Measurements from ENCODE around the gene CRYBG1.

Gene CRYBG1, protein sequence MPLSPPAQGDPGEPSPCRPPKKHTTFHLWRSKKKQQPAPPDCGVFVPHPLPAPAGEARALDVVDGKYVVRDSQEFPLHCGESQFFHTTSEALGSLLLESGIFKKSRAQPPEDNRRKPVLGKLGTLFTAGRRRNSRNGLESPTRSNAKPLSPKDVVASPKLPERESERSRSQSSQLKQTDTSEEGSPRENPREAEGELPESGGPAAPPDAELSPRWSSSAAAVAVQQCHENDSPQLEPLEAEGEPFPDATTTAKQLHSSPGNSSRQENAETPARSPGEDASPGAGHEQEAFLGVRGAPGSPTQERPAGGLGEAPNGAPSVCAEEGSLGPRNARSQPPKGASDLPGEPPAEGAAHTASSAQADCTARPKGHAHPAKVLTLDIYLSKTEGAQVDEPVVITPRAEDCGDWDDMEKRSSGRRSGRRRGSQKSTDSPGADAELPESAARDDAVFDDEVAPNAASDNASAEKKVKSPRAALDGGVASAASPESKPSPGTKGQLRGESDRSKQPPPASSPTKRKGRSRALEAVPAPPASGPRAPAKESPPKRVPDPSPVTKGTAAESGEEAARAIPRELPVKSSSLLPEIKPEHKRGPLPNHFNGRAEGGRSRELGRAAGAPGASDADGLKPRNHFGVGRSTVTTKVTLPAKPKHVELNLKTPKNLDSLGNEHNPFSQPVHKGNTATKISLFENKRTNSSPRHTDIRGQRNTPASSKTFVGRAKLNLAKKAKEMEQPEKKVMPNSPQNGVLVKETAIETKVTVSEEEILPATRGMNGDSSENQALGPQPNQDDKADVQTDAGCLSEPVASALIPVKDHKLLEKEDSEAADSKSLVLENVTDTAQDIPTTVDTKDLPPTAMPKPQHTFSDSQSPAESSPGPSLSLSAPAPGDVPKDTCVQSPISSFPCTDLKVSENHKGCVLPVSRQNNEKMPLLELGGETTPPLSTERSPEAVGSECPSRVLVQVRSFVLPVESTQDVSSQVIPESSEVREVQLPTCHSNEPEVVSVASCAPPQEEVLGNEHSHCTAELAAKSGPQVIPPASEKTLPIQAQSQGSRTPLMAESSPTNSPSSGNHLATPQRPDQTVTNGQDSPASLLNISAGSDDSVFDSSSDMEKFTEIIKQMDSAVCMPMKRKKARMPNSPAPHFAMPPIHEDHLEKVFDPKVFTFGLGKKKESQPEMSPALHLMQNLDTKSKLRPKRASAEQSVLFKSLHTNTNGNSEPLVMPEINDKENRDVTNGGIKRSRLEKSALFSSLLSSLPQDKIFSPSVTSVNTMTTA (N-terminal part only)

DNA sequence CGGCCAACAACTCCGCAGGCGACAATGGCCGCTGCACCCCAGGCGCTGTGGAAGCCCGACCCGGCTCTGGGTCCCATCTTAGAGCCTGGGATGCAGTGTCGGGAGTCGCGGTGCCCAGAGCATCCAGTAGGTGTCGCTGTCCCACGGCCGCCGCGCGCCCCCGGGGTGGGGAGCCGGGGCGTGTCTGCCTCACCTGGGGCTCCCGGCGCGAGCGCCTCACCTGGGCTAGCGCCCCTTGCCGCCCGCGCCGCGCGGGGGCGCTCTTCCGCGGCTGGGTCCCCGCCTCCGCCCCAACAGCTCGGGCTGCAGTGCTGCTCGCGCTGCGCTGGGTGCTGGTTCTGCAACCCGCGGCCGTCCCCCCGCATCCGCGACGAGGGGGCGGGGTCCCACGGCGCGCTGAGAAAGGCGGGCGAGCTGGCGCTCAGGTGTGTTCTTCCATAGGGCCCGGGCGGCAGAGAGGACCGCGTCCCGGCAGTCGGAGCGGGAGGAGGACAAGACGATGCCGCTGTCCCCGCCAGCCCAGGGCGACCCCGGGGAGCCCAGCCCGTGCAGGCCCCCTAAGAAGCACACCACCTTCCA lies at the start of gene CRYBG1:
TSS of gene CRYBG1 (plus strand) at position 308 of the 579 bp plus-strand sequence. CDS start at position 500, 192 bp downstream.
- DNase-seq (ENCODE audit: low read depth) = no peak

DNA sequence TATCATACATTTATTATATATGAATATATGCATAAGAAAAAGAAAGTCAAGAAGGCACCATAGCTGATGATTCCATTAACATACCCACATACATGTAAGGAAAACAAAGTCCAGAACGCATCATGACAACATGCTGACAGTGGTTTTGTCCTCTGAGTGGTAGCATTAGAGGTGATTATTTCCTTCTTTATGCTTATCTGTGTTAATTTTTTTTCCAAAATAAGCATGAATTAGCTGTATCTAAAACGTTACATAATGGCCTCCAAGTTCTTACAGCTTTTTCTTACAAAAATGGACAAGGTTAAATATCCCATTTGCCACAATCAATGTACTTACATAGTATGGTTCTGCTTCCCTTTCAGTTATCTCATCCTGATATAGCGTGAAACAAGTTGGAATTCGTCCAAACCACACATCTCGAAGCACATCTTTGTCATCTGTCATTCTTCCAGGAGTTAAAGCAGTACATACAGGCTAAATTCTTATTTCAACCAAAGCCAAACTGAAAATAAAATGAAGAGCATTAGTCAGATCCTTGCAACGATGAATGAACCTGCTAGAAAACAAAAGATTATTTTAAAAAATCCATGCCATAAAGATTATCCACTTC lies 44.6 kb upstream of the CRYBG1 start:
- DNase-seq (ENCODE audit: low read depth) = no peak

DNA sequence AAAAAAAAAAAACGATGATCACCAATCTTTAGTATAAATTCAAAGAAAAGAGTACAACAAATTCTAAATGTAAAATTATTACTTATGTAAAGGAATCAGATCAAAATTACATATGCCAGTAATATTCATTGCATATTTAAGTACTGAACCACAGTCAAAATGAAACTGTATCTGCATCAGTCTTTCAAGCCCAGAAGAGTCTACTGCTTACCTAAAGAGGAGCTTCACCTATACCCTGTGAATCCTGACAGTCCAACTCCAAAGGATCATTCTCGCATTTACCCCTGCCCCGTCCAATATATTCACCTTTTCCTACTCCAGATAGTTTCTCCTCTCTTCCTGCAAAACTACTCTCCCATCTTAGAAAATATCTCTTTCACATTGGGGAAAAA lies 44.1 kb upstream of the CRYBG1 start:
- no peak for DNase-seq (ENCODE audit: low read depth)

DNA sequence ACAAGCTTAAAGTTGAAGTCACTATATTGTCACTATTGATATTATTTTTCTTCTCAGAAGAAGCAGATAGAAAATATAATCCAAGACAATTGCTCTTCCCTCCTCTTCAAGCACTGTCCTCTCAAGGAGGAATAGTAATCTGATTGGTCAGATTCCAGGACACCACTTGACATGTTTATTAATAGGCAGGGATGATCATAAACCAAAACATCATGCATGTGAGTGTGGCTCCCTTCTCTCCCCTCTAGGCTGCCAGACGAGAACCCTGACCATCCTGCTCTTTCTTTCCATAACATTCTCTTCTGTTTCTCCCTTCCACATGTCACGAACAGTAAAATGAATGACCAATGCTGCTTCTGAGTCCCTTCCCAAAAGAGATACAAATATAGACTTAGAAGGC lies 42.5 kb upstream of the CRYBG1 start:
- no peak for DNase-seq (ENCODE audit: low read depth)

DNA sequence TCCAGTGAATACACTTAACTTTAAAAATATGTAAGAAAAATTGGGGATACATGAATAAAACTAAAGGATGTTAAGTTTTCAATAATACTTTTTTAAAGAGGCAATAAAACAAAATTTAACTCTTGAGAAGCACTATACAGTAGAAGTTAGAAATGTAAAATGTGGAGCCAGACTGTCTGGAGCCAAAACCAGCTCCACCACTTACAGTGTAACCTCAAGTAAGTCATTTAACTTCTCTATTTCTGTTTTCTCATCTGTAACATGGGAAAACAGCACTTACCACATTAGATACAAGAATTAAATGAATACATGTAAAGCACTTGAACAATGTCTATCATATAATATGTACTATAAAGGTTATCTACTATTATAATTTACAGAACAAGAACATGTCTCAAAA lies 41.7 kb upstream of the CRYBG1 start:
- no peak for DNase-seq (ENCODE audit: low read depth)

DNA sequence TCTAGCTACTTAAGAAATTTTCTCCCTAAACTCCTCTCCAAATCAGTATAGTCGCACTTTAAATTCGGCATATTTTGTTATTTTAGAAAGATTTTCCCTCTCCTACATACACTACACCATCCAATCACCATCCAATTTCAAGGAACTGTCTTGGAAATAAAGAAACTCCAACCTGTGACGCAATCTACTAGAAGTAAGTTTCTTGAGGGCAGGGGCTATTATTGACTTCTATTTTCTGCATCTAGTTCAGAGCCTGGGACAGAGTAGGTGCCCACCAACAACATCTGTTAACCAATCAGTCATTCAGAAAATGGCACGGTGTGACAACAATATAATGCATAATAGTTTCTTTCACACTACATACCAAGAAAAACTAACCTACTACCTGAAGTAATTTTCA lies 38.6 kb upstream of the CRYBG1 start:
- no peak for DNase-seq (ENCODE audit: low read depth)

DNA sequence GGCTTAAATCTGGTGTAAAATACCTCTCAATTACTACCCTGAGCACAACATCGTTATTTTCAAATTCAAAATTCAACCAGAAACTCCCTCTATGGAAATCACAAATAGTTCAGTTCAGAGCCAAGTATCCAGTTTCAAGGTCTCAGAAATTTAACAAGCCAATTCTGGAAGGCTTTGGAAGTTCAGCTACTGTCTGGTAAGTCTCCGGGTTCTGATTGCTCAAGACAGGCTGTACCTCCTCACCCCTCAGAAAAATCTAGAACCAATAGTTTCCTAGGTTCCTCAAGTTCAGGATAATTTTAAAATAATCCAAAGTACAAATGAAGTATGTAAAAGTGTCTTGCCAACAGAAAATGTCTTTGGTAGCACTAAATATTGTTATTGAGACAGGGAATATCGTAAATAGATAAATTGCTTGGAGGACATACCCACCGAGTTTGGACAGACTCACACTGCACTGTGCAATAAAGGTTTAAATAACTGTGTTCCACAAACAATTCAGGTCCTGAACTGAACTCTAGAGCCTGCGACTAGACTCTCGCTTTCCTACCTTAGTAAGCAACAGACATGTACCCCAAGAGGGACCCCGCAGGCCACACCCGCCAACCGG lies 35.7 kb upstream of the CRYBG1 start:
- no peak for DNase-seq (ENCODE audit: low read depth)

DNA sequence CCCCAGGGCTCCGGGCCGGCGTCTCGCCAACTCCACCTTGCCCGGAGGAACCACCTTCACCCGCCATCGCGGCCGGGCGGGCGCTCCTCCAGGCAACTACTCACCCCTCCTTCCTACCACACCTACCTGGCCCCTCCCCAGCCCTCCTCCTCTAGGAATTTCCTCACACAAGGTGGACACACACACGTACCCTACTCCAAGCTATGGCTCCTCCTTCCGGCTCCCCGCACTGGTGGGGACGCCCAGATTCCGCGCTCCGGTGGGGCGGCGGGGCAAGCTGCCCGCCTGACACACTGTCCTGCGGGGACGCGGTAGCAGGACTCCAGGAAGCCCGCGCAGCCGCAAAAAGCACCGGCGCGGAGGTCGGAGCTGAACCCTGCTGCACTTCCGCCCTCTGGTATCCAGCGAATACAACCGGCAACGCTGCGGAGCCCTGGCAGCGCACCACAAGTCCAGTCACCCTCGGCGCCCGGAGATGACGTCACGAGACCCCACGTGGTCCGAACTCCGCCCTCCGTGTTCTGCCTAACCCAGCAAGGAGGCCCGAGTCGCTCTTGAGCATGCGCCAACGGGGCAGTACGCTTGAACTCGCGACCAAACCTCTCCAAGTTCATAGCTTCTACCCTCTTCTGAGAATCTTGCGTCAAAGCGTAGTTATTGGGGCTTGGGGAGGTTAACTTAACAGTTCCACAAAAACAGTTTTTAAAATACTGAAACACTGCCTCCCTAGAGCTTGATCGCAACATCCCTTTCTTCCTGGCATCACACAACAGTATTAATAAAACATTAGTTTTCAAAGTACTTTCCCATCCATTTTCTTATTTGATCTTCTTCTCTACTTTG lies 35.0 kb upstream of the CRYBG1 start, which contains the start of gene ATG5:
TSS of gene ATG5 (minus strand) at position 425 of the 843 bp plus-strand sequence. CDS start 9,552 bp downstream, outside the sequence.
- DNase-seq (ENCODE audit: low read depth) = peak; percentile 97

DNA sequence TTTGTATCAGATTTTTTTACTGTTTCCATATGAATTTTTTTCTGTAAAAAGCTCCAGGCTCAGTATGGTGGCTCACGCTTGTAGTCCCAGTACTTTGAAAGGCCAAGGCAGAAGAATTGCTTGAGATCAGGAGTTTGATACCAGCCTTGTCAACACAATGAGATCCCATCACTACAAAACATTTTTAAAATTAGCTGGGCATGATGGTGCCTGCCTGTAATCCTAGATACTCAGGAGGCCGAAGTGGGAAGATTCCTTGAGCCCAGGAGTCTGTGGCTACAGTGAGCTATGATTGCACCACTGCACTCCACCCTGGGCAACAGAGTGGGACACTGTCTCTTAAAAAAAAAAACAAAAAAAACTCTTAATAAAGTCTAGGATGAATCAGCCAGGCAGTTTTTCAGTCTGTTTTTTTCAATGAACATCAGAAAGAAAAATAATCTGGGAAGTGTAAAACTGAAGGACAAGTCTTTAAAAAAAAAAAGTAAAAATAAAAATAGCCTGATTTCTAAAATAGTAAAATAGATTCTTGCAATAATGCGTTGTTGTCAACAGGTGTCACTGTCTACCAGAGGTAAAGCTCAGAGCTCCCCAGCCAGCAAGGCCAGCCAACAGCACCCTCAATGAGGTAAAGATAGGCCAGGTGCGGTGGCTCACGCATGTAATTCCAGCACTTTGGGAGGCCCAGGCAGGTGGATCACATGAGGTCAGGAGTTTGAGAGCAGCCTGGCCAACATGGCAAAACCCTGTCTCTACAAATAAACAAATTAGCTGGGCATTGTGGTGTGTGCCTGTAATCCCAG lies 25.7 kb upstream of the CRYBG1 start:
- DNase-seq (ENCODE audit: low read depth) = no peak

DNA sequence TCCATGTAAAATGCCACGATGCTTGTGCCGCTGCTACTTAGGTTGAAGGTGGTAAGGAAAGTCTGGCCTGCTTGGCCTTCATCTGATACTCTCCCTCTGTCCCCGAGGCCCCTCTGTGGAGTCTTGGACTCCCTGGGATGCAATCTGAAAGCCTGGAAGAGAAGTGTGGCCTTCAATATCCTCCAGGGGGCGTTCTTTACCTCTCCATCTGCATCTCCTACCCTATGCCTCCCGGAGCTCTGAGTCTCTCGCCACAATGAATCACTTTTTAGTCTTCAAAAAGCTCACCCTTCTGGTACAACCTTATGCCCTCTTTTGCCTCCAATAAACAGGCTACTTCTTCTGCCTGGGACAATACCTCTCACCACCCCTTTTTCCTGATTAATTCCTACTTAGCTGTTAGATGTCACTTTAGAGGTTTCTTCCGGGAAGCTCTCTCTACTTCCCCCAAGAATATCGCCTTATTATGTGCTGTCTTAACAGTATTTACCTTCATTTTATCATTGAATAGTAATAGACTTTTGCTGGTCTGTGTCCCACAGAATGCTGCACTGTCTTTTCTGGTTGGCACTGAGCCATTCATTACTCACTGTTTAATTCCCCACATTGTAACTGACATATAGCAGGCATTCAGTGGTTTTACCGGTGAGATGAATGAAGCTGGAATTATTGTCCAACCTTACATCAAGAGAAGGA lies 21.0 kb upstream of the CRYBG1 start:
- DNase-seq (ENCODE audit: low read depth) = peak; percentile 44

DNA sequence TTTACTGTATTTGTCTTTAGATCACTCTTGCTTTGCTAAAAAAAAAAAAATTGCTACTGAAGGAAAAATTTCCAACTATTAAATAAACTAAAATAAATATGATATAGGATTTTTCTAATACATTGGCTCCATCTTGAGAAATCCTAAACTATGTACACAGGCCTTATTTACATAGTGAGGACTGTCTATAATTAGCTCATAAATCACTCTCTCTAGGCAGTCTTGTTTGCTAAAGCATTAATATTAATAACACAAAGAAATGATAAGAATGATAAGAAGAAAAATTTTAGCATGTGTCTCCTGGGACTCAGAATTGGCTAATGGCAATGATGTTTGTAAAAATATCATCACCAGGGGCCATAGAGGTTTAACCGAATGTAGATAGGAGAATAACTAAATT lies 13.3 kb upstream of the CRYBG1 start:
- no peak for DNase-seq (ENCODE audit: low read depth)

DNA sequence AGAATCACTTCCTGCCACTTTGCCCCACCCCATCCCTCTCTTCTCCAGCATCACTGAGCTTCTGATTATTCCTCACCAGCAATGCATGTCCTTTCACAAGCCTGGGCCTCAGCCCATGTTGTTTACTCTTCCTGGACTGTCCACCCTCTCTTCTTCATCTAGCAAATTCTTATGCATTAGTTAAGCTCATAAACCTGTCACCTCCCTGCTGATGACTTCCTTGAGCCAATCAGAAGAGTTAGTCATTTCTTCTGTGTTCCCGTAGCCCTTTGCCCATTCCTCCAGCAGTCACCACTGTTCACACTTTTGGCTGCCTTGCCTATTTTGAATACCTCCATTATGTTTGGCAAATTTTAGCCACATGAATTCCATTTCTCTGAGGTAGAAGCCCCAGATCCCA lies 4.1 kb upstream of the CRYBG1 start:
- DNase-seq (ENCODE audit: low read depth) = peak; percentile 24

DNA sequence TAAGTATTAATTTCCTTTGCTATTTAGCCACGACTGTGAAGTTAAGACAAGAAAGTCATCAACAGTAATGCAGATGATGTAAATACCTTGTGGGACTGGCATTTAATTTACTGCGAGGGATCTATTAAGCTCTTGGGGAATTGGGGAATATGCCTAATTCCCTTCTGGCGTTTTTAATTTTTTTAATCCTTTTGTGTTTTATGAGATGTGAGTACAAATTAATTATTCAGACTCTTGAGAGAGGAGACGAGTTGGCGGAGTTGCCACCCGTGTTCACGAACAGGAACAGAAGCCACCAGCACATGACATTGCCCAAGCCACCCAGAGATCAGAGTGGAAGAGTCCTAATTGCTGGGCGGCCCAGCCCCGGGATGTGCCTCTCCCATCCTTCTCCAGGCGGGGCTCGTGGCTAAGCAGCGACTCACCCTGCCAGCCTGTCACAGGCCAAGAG lies 533 bp upstream of the CRYBG1 start:
- DNase-seq (ENCODE audit: low read depth) = no peak

DNA sequence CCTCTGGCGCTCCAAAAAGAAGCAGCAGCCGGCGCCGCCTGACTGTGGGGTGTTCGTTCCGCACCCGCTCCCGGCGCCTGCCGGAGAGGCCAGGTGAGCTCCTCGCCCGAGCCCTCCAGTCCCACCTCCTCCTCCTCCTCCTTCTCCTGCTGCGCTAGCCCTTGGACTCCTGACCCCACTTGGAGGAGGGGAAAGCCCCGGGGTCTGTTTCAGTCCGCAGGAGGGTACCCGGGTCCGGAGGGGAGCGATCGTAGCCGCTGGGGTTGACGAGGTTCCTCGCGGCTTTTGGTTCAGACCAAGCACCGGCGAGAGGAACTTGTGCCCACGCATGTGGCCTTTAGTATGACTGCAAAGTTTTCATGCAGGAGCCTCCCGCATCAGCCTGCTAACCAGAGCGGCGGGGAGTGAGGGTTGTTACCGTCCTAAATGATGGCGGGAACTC lies 493 bp downstream of the CRYBG1 start:
- DNase-seq (ENCODE audit: low read depth) = no peak

DNA sequence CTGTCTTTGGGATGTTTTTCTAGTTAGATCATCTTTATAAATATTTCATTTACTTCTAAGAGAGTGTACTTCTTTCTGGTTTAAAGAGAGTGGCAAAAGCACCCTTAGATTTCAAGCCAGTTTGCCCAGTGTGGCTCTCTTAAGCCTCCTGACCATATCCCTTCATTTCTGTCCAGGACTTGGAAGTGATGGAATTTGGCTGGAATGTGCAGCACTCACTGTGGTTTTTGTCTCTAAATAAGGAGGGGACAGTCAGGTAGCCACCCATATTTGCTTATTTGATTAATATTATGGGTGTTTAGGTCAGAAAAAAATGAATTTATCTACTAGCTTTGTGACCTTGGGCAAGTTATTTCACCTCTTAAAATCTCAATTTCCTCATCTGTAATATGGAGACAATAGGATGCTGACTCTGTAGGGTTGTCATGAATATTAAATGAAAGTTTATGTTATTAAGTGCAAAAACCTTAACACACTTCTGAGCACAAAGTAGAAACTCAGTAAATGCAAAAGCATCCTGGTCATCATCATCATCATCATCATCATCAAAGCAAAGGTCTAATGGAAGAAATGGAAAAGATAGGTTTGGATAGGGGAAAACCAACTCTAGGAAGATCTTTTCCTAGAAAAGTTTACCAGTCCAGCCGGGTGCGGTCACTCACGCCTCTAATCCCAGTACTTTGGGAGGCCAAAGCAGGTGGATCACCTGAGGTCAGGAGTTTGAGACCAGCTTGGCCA lies 3.1 kb downstream of the CRYBG1 start:
- no peak for DNase-seq (ENCODE audit: low read depth)

DNA sequence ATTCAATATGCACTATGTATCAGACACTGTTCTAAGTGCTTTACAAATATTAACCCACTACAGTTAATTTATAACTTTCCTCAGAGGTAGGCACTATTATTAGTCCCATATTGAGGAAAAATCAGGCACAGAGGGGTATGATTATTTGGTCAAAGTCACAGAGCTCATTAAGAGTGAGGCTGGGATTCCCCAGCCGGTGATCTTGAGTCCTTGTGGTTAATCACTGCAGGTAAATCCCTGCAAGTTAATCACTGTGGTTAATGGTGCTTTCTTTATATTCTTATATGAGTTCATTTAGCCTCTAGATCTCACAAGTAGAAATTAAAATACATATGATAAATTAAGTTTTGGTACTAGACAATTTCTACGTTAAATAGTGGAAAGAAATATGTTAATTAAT lies 9.2 kb downstream of the CRYBG1 start:
- DNase-seq (ENCODE audit: low read depth) = no peak

DNA sequence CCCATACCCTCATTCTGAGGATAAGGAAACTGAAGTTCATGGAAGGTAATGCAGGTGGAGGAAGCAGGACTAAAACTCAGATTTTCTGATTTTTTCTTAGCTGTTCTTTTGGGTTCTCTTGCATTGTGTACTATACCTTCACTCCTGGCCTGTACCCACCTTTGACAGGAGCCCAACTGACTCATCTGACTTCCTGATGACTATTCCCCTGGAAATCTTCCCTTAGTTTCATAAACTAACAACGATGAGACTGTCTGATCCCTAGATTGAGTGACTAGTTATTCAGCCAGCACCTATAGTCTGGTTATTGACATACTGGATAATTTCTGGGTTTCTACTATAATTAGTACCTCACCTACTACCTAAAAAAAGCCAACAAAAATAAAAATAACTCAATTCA lies 10.1 kb downstream of the CRYBG1 start:
- no peak for DNase-seq (ENCODE audit: low read depth)

Measured in GM04504 (cell line).